MG63 (cell line): ENCODE results near the gene ATP6V1G2. TPM values are rescaled to one million over a fixed set of nuclear protein-coding genes. Genes with fewer than 3 reads are reported as not detected.
"Not testable (repeated sequence)": the region's sequence is repeated elsewhere in the genome, so short reads cannot be mapped to it uniquely, and the experiment has no call there.

Source experiments
- DNase-seq: peaks from one replicate; pipeline ENCODE4 v3.0.0-alpha.2; 2020
- H3K27me3 ChIP-seq: fragments of 250-450 bp; sonication (Bioruptor Pico); 2 replicates; pipeline ENCODE4 v1.5.1; 2020; ENCODE audit warnings: mild to moderate bottlenecking, moderate library complexity
- H3K36me3 ChIP-seq: fragments of 250-450 bp; sonication (Bioruptor Pico); 2 replicates; pipeline ENCODE4 v1.5.1; 2020; ENCODE audit warnings: mild to moderate bottlenecking, moderate library complexity
- H3K4me3 ChIP-seq: fragments of 250-450 bp; sonication (Bioruptor Pico); 2 replicates; pipeline ENCODE4 v1.5.1; 2020; ENCODE audit warnings: mild to moderate bottlenecking, moderate library complexity
- H3K9me3 ChIP-seq: fragments of 250-450 bp; sonication (Bioruptor Pico); 2 replicates; pipeline ENCODE4 v1.5.1; 2020; ENCODE audit warnings: mild to moderate bottlenecking, moderate library complexity
- total RNA-seq: library from RNA; depleted of rRNA; stranded (reverse); fragments of >200 nt; shearing (Covaris generic); gene quantifications from 2 replicates; pipeline ENCODE4 v1.2.3, GENCODE V29; 2014; ENCODE audit warnings: low replicate concordance; rRNA removed

ATP6V1G2 gene
- total RNA-seq, 1 experiment from 2014 or later, result 2.1 TPM

- no peaks in the 10 kb centered on the region for H3K27me3 ChIP-seq
- no peaks in the 10 kb centered on the region for H3K9me3 ChIP-seq
- H3K36me3 ChIP-seq, result peaks cover 5% of the 10 kb centered on the region; the same call in 1 of the 2 replicates
- no peak overlapping the region for H3K4me3 ChIP-seq
- DNase-seq, result no peak
Measured at GRCh38 chr6:31525932-31526591, 20.3 kb downstream of the ATP6V1G2 start.

- Histone ChIP-seq H3K4me3 (no peak overlapping the region), H3K27me3 (no peaks in the 10 kb centered on the region), H3K36me3 (peaks cover 1% of the 10 kb centered on the region; the same call in 1 of the 2 replicates), H3K9me3 (no peaks in the 10 kb centered on the region)
- no peak for DNase-seq
Measured at GRCh38 chr6:31525553-31525931, 20.9 kb downstream of the ATP6V1G2 start.

GRCh38 chr6:31521835-31522234 lies 24.6 kb downstream of the ATP6V1G2 start:
- Histone ChIP-seq H3K27me3 (no peaks in the 10 kb centered on the region), H3K36me3 (no peaks in the 10 kb centered on the region), H3K9me3 (no peaks in the 10 kb centered on the region), H3K4me3 (no peak overlapping the region)
- no peak for DNase-seq

GRCh38 chr6:31513456-31514165 lies 32.8 kb downstream of the ATP6V1G2 start:
- Histone ChIP-seq H3K27me3 (no peaks in the 10 kb centered on the region), H3K9me3 (no peaks in the 10 kb centered on the region)
- DNase-seq, result peak; percentile 65

GRCh38 chr6:31510007-31510406 lies 36.4 kb downstream of the ATP6V1G2 start:
- Histone ChIP-seq H3K36me3 (peaks cover 21% of the 10 kb centered on the region), H3K4me3 (no peak overlapping the region), H3K27me3 (no peaks in the 10 kb centered on the region), H3K9me3 (no peaks in the 10 kb centered on the region)
- peak; percentile 80 for DNase-seq

More at GRCh38 chr6:31513456-31514165, 32.8 kb downstream of the ATP6V1G2 start:
- Histone ChIP-seq H3K36me3 (peaks cover 19% of the 10 kb centered on the region), H3K4me3 (no peak overlapping the region)

- H3K36me3 ChIP-seq, result peaks cover 21% of the 10 kb centered on the region
- DNase-seq, H3K9me3 ChIP-seq, H3K4me3 ChIP-seq, H3K27me3 ChIP-seq: not testable (repeated sequence)
Measured at GRCh38 chr6:31509036-31509435, 37.4 kb downstream of the ATP6V1G2 start.

- H3K36me3 ChIP-seq, result peaks cover 2% of the 10 kb centered on the region; the same call in 1 of the 2 replicates
- DNase-seq, result no peak
- no peaks in the 10 kb centered on the region for H3K27me3 ChIP-seq
- H3K9me3 ChIP-seq, result no peaks in the 10 kb centered on the region
- H3K4me3 ChIP-seq, result no peak overlapping the region
Measured at GRCh38 chr6:31502586-31502985, 43.8 kb downstream of the ATP6V1G2 start.

- not testable (repeated sequence) for DNase-seq, H3K27me3 ChIP-seq, H3K36me3 ChIP-seq, H3K4me3 ChIP-seq, H3K9me3 ChIP-seq
Measured at GRCh38 chr6:31499648-31500047, 46.8 kb downstream of the ATP6V1G2 start.

- no peaks in the 10 kb centered on the region for H3K27me3 ChIP-seq
- no peak for DNase-seq
- H3K9me3 ChIP-seq, result no peaks in the 10 kb centered on the region
- no peak overlapping the region for H3K4me3 ChIP-seq
- no peaks in the 10 kb centered on the region; the same call in 1 of the 2 replicates for H3K36me3 ChIP-seq
Measured at GRCh38 chr6:31498748-31499147, 47.7 kb downstream of the ATP6V1G2 start.

- peak; percentile 73 for DNase-seq
- Histone ChIP-seq H3K4me3 (peak within 1 kb of the TSS; percentile 48), H3K27me3 (no peaks in the 10 kb centered on the region), H3K9me3 (no peaks in the 10 kb centered on the region), H3K36me3 (no peaks in the 10 kb centered on the region; the same call in 1 of the 2 replicates)
Measured at GRCh38 chr6:31497531-31498476, 48.6 kb downstream of the ATP6V1G2 start, which contains the start of gene MICB. TSS of gene MICB (plus strand) at chr6:31498145. CDS start at chr6:31498194, 49 bp downstream.

GRCh38 chr6:31496826-31497225 lies 49.6 kb downstream of the ATP6V1G2 start:
- not testable (repeated sequence) for H3K4me3 ChIP-seq, H3K36me3 ChIP-seq, DNase-seq, H3K9me3 ChIP-seq, H3K27me3 ChIP-seq

- H3K9me3 ChIP-seq, result no peaks in the 10 kb centered on the region
- no peaks in the 10 kb centered on the region for H3K27me3 ChIP-seq
- H3K36me3 ChIP-seq, result no peaks in the 10 kb centered on the region
- DNase-seq, result peak; percentile 56
- peak overlapping the region; percentile 62 for H3K4me3 ChIP-seq
Measured at GRCh38 chr6:31495580-31495979, 50.8 kb downstream of the ATP6V1G2 start.

Other genes with a start within 250 kb of the ATP6V1G2 start
- 35.3 and 69.1 TPM in 2 replicates for gene HLA-B, start 189.4 kb downstream of the ATP6V1G2 start, total RNA-seq
- gene MICA, start 143.0 kb downstream of the ATP6V1G2 start, total RNA-seq, result 15.9 and 31.0 TPM in 2 replicates
- gene MICB, start 48.5 kb downstream of the ATP6V1G2 start, total RNA-seq, result 13.1 and 17.6 TPM in 2 replicates
- not detected in 2 replicates for gene MCCD1, start 17.6 kb downstream of the ATP6V1G2 start, total RNA-seq
- 389 and 536 TPM in 2 replicates for gene DDX39B, start 4.6 kb downstream of the ATP6V1G2 start, total RNA-seq
- gene NFKBIL1, start 1.0 kb upstream of the ATP6V1G2 start, total RNA-seq, result 19.7 and 29.3 TPM in 2 replicates
- not detected in 2 replicates for gene LTA, start 25.7 kb upstream of the ATP6V1G2 start, total RNA-seq
- not detected in 2 replicates for gene TNF, start 29.0 kb upstream of the ATP6V1G2 start, total RNA-seq
- gene LTB, start 35.8 kb upstream of the ATP6V1G2 start, total RNA-seq, result not detected in 2 replicates
- not detected in 2 replicates for gene LST1, start 39.7 kb upstream of the ATP6V1G2 start, total RNA-seq
- not detected in 2 replicates for gene NCR3, start 46.4 kb upstream of the ATP6V1G2 start, total RNA-seq
- not detected in 2 replicates for gene AIF1, start 68.6 kb upstream of the ATP6V1G2 start, total RNA-seq
- gene PRRC2A, start 74.1 kb upstream of the ATP6V1G2 start, total RNA-seq, result 17.1 and 18.2 TPM in 2 replicates
- gene BAG6, start 106.1 kb upstream of the ATP6V1G2 start, total RNA-seq, result 82.2 and 194 TPM in 2 replicates
- 0.56 TPM in 1 of 2 replicates, not detected in the other for gene APOM, start 109.3 kb upstream of the ATP6V1G2 start, total RNA-seq
- gene C6orf47, start 114.2 kb upstream of the ATP6V1G2 start, total RNA-seq, result 5.9 and 6.5 TPM in 2 replicates
- gene GPANK1, start 118.4 kb upstream of the ATP6V1G2 start, total RNA-seq, result 21.4 and 24.2 TPM in 2 replicates
- 88.8 and 99.8 TPM in 2 replicates for gene CSNK2B, start 119.5 kb upstream of the ATP6V1G2 start, total RNA-seq
- 0.42 and 1.1 TPM in 2 replicates for gene LY6G5B, start 123.4 kb upstream of the ATP6V1G2 start, total RNA-seq
- not detected in 2 replicates for gene LY6G5C, start 134.5 kb upstream of the ATP6V1G2 start, total RNA-seq
- gene ABHD16A, start 156.7 kb upstream of the ATP6V1G2 start, total RNA-seq, result 19.4 and 43.4 TPM in 2 replicates
- gene LY6G6F, start 160.3 kb upstream of the ATP6V1G2 start, total RNA-seq, result not detected in 2 replicates
- not detected in 2 replicates for gene LY6G6D, start 168.7 kb upstream of the ATP6V1G2 start, total RNA-seq
- not detected in 2 replicates for gene LY6G6C, start 175.1 kb upstream of the ATP6V1G2 start, total RNA-seq
- gene MPIG6B, start 176.8 kb upstream of the ATP6V1G2 start, total RNA-seq, result not detected in 2 replicates
- 24.6 and 31.9 TPM in 2 replicates for gene DDAH2, start 182.7 kb upstream of the ATP6V1G2 start, total RNA-seq
- 571 and 764 TPM in 2 replicates for gene CLIC1, start 189.9 kb upstream of the ATP6V1G2 start, total RNA-seq
- gene MSH5, start 193.4 kb upstream of the ATP6V1G2 start, total RNA-seq, result 3.1 and 6.3 TPM in 2 replicates
- gene SAPCD1, start 216.0 kb upstream of the ATP6V1G2 start, total RNA-seq, result 2.5 TPM in 1 of 2 replicates, not detected in the other
- gene VWA7, start 230.7 kb upstream of the ATP6V1G2 start, total RNA-seq, result 0.13 and 0.84 TPM in 2 replicates
- 58.8 and 107 TPM in 2 replicates for gene VARS1, start 249.1 kb upstream of the ATP6V1G2 start, total RNA-seq